Measurements from ENCODE around the gene KDM7A. TPM values are rescaled to one million over a fixed set of nuclear protein-coding genes. Genes with fewer than 3 reads are reported as not detected.
A peak's percentile ranks its signal among the peaks of the same experiment; 100 is the strongest.

The KDM7A gene
- total RNA-seq, 2 donors from 2014 or later = 12.8 to 15.4 TPM

DNA sequence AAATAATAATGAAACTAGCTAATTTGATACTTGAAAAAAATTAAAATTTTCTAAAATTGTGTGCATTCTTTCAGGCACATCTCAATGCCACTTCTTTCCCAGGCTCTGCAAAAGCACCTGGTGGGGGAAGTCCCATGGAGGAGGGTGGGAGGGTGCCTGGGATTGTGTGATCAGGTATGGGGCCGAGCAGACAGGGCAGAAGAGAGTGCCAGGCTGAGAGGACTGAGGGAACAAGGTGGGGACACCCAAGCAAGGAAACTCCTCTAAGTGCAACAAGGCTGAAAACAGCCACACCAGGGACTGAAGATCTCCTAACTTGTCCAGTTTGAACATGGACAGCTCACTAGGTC is 127.8 kb downstream of the KDM7A start:
- H3K9me3 ChIP-seq = no peaks in the 10 kb centered on the region

DNA sequence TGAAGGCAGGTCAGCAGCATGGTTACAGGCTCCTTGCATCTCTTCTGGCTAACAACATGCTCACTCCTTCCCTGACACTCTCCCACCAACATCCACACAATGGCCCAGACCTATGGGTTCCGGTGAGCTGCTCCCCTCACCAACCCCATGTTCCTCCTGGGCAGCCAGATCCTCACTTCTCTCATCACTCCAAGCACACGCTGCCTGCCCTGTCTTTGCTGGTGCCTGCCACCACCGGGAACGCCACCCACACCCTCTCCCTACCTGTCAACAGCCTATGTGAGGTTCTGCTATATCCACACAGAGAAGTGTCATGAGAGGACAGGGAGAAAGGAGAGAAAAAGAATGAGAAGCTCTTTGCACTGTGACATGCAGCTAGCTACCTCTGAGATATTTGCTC is 128.6 kb downstream of the KDM7A start:
- H3K27ac ChIP-seq = no peak overlapping the region
- H3K27me3 ChIP-seq = no peaks in the 10 kb centered on the region
- peaks cover 0 to 25% of the 10 kb centered on the region in 2 donors for H3K4me1 ChIP-seq
- TF ChIP-seq, protein P1, sequence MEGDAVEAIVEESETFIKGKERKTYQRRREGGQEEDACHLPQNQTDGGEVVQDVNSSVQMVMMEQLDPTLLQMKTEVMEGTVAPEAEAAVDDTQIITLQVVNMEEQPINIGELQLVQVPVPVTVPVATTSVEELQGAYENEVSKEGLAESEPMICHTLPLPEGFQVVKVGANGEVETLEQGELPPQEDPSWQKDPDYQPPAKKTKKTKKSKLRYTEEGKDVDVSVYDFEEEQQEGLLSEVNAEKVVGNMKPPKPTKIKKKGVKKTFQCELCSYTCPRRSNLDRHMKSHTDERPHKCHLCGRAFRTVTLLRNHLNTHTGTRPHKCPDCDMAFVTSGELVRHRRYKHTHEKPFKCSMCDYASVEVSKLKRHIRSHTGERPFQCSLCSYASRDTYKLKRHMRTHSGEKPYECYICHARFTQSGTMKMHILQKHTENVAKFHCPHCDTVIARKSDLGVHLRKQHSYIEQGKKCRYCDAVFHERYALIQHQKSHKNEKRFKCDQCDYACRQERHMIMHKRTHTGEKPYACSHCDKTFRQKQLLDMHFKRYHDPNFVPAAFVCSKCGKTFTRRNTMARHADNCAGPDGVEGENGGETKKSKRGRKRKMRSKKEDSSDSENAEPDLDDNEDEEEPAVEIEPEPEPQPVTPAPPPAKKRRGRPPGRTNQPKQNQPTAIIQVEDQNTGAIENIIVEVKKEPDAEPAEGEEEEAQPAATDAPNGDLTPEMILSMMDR (IDR thresholded peaks at IDR 0.05) = no peak
- H3K36me3 ChIP-seq = no peaks in the 10 kb centered on the region
- DNase-seq (ENCODE audit: low spot score) = no peak
- no peak overlapping the region for H3K4me3 ChIP-seq
- H3K9me3 ChIP-seq = no peaks in the 10 kb centered on the region

More for the DNA sequence above, 127.8 kb downstream of the KDM7A start:
- H3K4me1 ChIP-seq = peaks cover 0 to 26% of the 10 kb centered on the region in 2 donors
- H3K4me3 ChIP-seq = no peak overlapping the region
- H3K27ac ChIP-seq = peak overlapping the region in 1 of 2 donors; percentile 37
- H3K27me3 ChIP-seq = no peaks in the 10 kb centered on the region
- TF ChIP-seq, protein P1 (IDR thresholded peaks at IDR 0.05) = no peak
- no peaks in the 10 kb centered on the region for H3K36me3 ChIP-seq
- DNase-seq (ENCODE audit: low spot score) = no peak

DNA sequence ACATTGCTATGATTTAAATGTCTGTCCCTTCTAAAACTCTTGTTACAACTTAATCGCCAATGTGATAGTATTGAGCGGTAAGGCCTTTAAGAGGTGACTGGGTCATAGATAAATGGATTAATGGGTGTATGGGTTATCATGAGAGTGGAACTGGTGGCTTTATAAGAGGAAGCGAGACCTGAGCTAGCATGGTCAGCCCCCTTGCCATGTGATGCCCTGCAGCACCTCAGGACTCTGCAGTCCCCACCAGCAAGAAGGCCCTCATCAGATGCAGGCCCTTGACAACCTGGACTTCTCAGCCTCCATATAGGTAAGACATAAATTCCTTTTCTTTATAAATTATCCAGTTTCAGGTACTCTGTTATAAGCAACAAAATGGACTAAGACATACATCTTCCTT is 129.6 kb downstream of the KDM7A start:
- H3K4me3 ChIP-seq = no peak overlapping the region
- H3K27me3 ChIP-seq = no peaks in the 10 kb centered on the region
- TF ChIP-seq, protein P1 (IDR thresholded peaks at IDR 0.05) = no peak
- no peak for DNase-seq (ENCODE audit: low spot score)
- no peaks in the 10 kb centered on the region for H3K36me3 ChIP-seq
- peaks cover 0 to 25% of the 10 kb centered on the region in 2 donors for H3K4me1 ChIP-seq
- H3K9me3 ChIP-seq = no peaks in the 10 kb centered on the region
- H3K27ac ChIP-seq = no peak overlapping the region

DNA sequence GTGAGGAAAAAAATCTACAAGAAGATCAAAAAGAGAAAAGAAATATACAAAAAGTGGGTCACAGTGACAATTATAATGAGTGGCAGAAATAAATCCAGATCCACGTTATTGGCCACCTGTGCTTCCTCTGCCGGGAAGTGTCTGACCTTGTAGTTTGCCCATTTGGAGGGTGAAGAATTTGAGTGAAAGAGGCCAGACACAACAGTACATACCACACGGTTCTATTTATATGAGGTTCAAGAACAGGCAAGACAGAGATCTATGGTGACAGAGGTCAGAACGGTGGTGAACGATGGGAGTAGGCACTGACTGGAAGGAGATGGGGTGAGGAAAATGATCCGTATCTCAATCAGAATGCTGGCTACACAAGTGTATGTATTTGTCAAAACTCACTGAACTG is 131.1 kb downstream of the KDM7A start:
- no peak overlapping the region for H3K27ac ChIP-seq
- peaks cover 9% of the 10 kb centered on the region for H3K36me3 ChIP-seq
- no peaks in the 10 kb centered on the region for H3K9me3 ChIP-seq
- no peak for DNase-seq (ENCODE audit: low spot score)
- H3K4me3 ChIP-seq = no peak overlapping the region
- peaks cover 0 to 25% of the 10 kb centered on the region in 2 donors for H3K4me1 ChIP-seq
- no peaks in the 10 kb centered on the region for H3K27me3 ChIP-seq
- TF ChIP-seq, protein P1 (IDR thresholded peaks at IDR 0.05) = no peak

DNA sequence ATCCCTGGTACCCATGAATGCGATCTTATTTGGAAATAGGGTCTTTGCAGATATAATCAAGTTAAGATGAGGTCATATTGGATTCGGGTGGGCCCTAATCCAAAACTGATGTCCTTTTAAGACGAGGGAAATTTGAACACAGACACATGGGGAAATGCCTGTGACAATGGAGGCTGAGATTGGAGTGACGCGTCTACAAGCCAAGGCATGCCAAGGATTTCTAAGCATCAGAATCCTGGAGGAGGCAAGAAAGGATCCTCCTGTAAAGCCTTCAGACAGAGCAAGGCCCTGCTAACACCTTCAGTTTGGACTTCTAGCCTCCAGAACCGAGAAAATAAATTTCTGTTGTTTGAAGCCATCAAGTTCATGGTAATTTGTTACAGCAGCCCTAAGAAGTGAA is 132.5 kb downstream of the KDM7A start:
- TF ChIP-seq, protein P1 (IDR thresholded peaks at IDR 0.05) = no peak
- DNase-seq (ENCODE audit: low spot score) = no peak
- Histone ChIP-seq H3K9me3 (no peaks in the 10 kb centered on the region), H3K27me3 (no peaks in the 10 kb centered on the region), H3K27ac (no peak overlapping the region), H3K4me3 (no peak overlapping the region), H3K36me3 (peaks cover 15% of the 10 kb centered on the region), H3K4me1 (peaks cover 0 to 17% of the 10 kb centered on the region in 2 donors)

DNA sequence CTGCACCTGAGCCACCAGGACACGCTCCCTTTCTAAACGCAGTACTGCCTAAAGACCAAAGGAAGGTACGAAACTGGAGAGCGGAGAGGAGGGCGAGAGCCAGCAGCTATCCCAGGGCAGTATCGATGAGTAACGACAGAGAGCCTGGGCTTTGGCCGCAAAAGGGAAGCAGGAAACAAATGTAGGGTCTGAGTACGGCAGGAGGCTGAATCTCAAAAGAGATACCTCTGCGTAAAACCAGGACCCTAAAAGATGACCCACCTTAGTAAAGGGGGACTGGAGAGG is 134.5 kb downstream of the KDM7A start:
- DNase-seq (ENCODE audit: low spot score) = peak; percentile 18
- Histone ChIP-seq H3K9me3 (no peaks in the 10 kb centered on the region), H3K36me3 (peaks cover 26% of the 10 kb centered on the region), H3K4me1 (peaks cover 0 to 7% of the 10 kb centered on the region in 2 donors), H3K27ac (no peak overlapping the region), H3K4me3 (no peak overlapping the region), H3K27me3 (no peaks in the 10 kb centered on the region)
- TF ChIP-seq, protein P1 (IDR thresholded peaks at IDR 0.05) = no peak

All from right atrium auricular region (tissue), 2 donors.